Body of pancreas (tissue), 4 donors: ENCODE measurements around the gene BTG4. TPM values are rescaled to one million over a fixed set of nuclear protein-coding genes. Genes with fewer than 3 reads are reported as not detected.

Experiments used
- ATAC-seq: fragments of 150-250 bp; one replicate; pipeline ENCODE4 v1.9.1; 2016
- DNase-seq, 4 donors: peaks; one replicate each; pipeline ENCODE4 v3.0.0-alpha.2; 2019
- H3K27ac ChIP-seq, 4 donors: fragments of 200-600 bp; sonication (generic); 1 replicate in 3 of 4; 2 replicates in 1 of 4; pipeline versions ENCODE4 v1.5.1 to v1.6.1; 2016 to 2019; ENCODE audit warnings: mild to moderate bottlenecking in 1 of 4, mixed read lengths in 1 of 4, moderate library complexity in 1 of 4
- H3K27me3 ChIP-seq, 2 donors: fragments of 200-600 bp; sonication (generic); one replicate each; pipeline ENCODE4 v1.6.0; 2016; ENCODE audit warnings: mild to moderate bottlenecking in 1 of 2
- H3K36me3 ChIP-seq, 2 donors: fragments of 200-600 bp; sonication (generic); replicated peaks in 1 of 2; 2 replicates each; pipeline ENCODE4 v1.5.1; 2016; ENCODE audit warnings: low read depth in 2 of 2; ENCODE audit not compliant: insufficient read depth in 1 of 2
- H3K4me1 ChIP-seq: fragments of 200-600 bp; sonication (generic); one replicate; pipeline ENCODE4 v1.6.0; 2016
- H3K4me3 ChIP-seq, 2 donors: fragments of 200-600 bp; sonication (generic); 1 replicate in 1 of 2; 2 replicates in 1 of 2; pipeline ENCODE4 v1.5.1; 2016 to 2019
- H3K9me3 ChIP-seq, 3 donors: fragments of 200-600 bp; sonication (generic); 1 replicate in 2 of 3; 2 replicates in 1 of 3; pipeline ENCODE4 v1.5.1; 2016
- POLR2A ChIP-seq, 3 donors: fragments of 450-650 bp; IDR thresholded peaks; one replicate each; pipeline ENCODE4 v1.6.1; 2016; ENCODE audit warnings: antibody characterized with exemption in 3 of 3, mild to moderate bottlenecking in 2 of 3
- WGBS, 2 donors: methylation state at CpG; one replicate each; pipeline ENCODE4 v1.1.5; 2017; 5-methylcytosine and 5-hydroxymethylcytosine counted together
- intact Hi-C: fragments of 100-400 bp; cut with DNase I; formaldehyde crosslinking; loops from one replicate; pipeline ENCODE4 v1.15.1; 2023
- total RNA-seq, 2 donors: library from RNA; depleted of rRNA; stranded (reverse); fragments of >200 nt; gene quantifications; one replicate each; pipeline ENCODE4 v1.1.0, GENCODE V29; 2016
- TF ChIP-seq, protein P1 (sequence below), 7 experiments: fragments of 450-650 bp in 4 of 7; fragments of 200-600 bp in 3 of 7; sonication (generic) in 3 of 7; IDR thresholded peaks; one replicate each; pipeline ENCODE4 v1.5.1; 2016 to 2019; ENCODE audit warnings: antibody characterized with exemption in 7 of 7

BTG4 gene
- total RNA-seq, 2 donors from 2014 or later: not detected

GRCh38 chr11:111460856-111461255 lies 51.3 kb downstream of the BTG4 start:
- ATAC-seq: no peak
- TF ChIP-seq, protein P1, sequence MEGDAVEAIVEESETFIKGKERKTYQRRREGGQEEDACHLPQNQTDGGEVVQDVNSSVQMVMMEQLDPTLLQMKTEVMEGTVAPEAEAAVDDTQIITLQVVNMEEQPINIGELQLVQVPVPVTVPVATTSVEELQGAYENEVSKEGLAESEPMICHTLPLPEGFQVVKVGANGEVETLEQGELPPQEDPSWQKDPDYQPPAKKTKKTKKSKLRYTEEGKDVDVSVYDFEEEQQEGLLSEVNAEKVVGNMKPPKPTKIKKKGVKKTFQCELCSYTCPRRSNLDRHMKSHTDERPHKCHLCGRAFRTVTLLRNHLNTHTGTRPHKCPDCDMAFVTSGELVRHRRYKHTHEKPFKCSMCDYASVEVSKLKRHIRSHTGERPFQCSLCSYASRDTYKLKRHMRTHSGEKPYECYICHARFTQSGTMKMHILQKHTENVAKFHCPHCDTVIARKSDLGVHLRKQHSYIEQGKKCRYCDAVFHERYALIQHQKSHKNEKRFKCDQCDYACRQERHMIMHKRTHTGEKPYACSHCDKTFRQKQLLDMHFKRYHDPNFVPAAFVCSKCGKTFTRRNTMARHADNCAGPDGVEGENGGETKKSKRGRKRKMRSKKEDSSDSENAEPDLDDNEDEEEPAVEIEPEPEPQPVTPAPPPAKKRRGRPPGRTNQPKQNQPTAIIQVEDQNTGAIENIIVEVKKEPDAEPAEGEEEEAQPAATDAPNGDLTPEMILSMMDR (IDR thresholded peaks at IDR 0.05): no peak
- TF ChIP-seq POLR2A (IDR thresholded peaks at IDR 0.05): no peak
- Histone ChIP-seq H3K4me1 (no peaks in the 10 kb centered on the region), H3K4me3 (no peak overlapping the region), H3K27me3 (no peaks in the 10 kb centered on the region), H3K9me3 (no peaks in the 10 kb centered on the region), H3K36me3 (no peaks in the 10 kb centered on the region), H3K27ac (no peak overlapping the region)
- intact Hi-C loops: no loop called here
- WGBS, 2 donors: 63 to 66% methylated on average over 5 of the region's 5 CpGs
- DNase-seq: no peak

DNA sequence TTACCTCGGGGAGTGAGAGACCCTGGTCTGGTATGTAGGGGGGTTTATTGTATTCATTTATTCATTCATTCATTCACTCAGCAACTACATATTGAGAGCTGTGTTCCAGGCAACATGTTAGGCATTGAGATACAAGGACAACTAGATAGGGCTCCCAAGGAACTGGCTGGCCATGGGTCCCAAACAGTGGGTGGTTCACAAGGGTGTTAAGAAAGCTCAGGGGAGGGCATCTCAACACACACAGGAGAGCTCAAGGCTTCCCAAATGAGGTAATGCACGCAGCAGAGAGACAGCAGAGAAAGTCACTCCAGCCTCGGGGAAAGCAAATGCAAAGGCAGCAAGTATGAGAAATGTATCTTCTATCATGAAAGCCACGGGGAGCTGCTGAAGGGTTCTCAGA lies 51.8 kb downstream of the BTG4 start:
- Histone ChIP-seq H3K9me3 (no peaks in the 10 kb centered on the region), H3K36me3 (no peaks in the 10 kb centered on the region), H3K27ac (no peak overlapping the region), H3K27me3 (no peaks in the 10 kb centered on the region), H3K4me3 (no peak overlapping the region), H3K4me1 (no peaks in the 10 kb centered on the region)
- TF ChIP-seq, protein P1 (IDR thresholded peaks at IDR 0.05): no peak
- no peak for TF ChIP-seq POLR2A (IDR thresholded peaks at IDR 0.05)
- WGBS, 2 donors: 52 to 58% methylated on average over 4 of the region's 4 CpGs
- ATAC-seq (no peak), DNase-seq (no peak)
- intact Hi-C loops: no loop called here

DNA sequence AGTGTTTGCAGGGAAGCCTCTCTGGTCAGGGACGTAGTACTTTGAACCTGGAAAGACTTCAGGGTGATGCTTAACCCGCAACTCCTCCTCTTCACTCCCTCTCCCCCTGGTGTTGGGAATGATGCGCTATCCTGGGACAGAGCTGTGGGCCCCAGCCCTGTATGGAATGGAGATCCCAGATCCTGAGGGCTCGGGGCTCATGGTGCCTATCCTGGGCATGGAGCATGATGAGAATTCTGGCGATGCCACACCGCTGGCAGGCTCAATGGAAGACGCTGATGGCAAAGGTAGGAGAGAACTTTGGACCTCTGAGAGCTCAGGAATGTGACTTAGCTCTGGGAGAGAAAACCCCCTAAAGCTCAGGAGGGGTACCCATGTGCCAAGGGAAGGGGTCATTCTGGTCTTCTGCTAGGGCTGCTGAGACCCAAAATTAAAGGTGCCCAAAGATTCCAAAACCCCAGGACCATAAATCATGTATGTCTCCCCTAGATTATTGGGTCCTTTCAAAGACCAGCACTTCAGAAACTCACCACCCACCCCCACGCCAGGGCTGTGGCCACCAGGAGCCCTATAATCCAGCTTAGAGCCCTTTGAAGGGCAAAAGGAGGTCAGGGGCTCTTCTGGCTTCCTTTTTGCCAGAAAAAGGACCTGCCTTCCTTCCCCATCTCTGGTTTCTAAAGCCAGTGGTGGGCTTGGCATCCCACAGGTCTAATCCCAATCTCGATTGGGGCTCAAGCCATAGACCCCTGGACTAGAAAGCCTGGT lies 52.5 kb downstream of the BTG4 start:
- H3K27me3 ChIP-seq: no peaks in the 10 kb centered on the region
- ATAC-seq: no peak
- H3K36me3 ChIP-seq: no peaks in the 10 kb centered on the region
- no peaks in the 10 kb centered on the region for H3K4me1 ChIP-seq
- DNase-seq: no peak
- TF ChIP-seq, protein P1 (IDR thresholded peaks at IDR 0.05): no peak
- TF ChIP-seq POLR2A (IDR thresholded peaks at IDR 0.05): no peak
- no peak overlapping the region for H3K4me3 ChIP-seq
- no peaks in the 10 kb centered on the region for H3K9me3 ChIP-seq
- intact Hi-C loops: no loop called here
- no peak overlapping the region for H3K27ac ChIP-seq
- 72 to 73% methylated on average over 9 of the region's 9 CpGs for WGBS, 2 donors

DNA sequence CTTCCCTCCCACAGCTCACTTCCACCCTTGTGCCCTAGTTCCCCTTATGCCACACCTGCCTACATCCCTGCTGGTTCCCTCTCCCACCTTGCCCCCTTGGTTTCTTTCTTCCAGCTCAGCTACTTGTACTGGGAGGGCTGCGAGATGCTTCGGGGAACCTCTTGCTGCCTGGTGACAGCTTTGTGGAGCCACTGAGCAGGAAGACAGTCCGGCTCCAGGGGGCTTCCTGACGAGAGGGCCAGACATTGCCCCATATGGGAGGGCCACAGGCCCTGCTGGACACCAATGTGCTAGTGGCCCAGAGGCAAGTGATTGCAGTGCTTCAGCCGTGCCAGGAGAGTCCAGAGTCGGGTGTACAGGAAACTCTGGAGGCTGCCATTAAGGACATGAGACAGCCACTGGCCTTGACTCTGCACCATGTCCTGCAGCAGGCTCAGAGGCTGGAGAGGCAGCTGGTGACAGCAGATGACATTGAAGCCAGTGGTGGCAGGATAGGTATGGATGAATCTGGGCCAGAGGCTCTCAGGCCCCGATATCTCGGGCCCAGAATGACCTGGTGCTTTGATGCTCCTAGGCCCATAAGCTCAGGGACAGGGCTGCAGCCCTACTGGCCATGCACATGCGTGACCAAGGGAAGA lies 54.3 kb downstream of the BTG4 start:
- no peak overlapping the region for H3K27ac ChIP-seq
- H3K4me1 ChIP-seq: no peaks in the 10 kb centered on the region
- DNase-seq (no peak), ATAC-seq (no peak)
- no peak overlapping the region for H3K4me3 ChIP-seq
- intact Hi-C loops: no loop called here
- 82 to 85% methylated on average over 2 to 8 of the region's 9 CpGs for WGBS, 2 donors
- H3K9me3 ChIP-seq: no peaks in the 10 kb centered on the region
- no peaks in the 10 kb centered on the region for H3K27me3 ChIP-seq
- H3K36me3 ChIP-seq: no peaks in the 10 kb centered on the region
- TF ChIP-seq POLR2A (IDR thresholded peaks at IDR 0.05): no peak
- TF ChIP-seq, protein P1 (IDR thresholded peaks at IDR 0.05): no peak
